Neutrophil (primary cell): ENCODE results near the gene TXNDC8.

Experiments used
- H3K27ac ChIP-seq: fragments of 200-600 bp; sonication (generic); 2 replicates; pipeline ENCODE4 v1.5.1; 2016; ENCODE audit warnings: mild to moderate bottlenecking, moderate library complexity
- H3K27me3 ChIP-seq: fragments of 200-600 bp; sonication (generic); 2 replicates; pipeline ENCODE4 v1.6.0; 2016; ENCODE audit warnings: mild to moderate bottlenecking
- H3K36me3 ChIP-seq: fragments of 200-600 bp; sonication (generic); 2 replicates; pipeline ENCODE4 v1.5.1; 2017
- H3K4me1 ChIP-seq, 2 experiments: fragments of 200-600 bp in 1 of 2; sonication (generic) in 1 of 2; 1 replicate in 1 of 2; 2 replicates in 1 of 2; pipeline versions ENCODE4 v1.5.1 to v1.6.1; 2013 to 2016; ENCODE audit warnings: low read depth in 1 of 2, low read length in 1 of 2, mild to moderate bottlenecking in 1 of 2, moderate library complexity in 1 of 2; ENCODE audit not compliant: control insufficient read depth in 1 of 2, insufficient read depth in 1 of 2
- H3K4me3 ChIP-seq, 2 experiments: fragments of 200-600 bp in 1 of 2; sonication (generic) in 1 of 2; 1 replicate in 1 of 2; 2 replicates in 1 of 2; pipeline ENCODE4 v1.5.1; 2013 to 2016; ENCODE audit warnings: low read depth in 1 of 2, low read length in 1 of 2, mild to moderate bottlenecking in 1 of 2, moderate library complexity in 1 of 2
- H3K9me3 ChIP-seq: fragments of 200-600 bp; sonication (generic); 2 replicates; pipeline ENCODE4 v1.5.1; 2016
- TF ChIP-seq, protein P1 (sequence below): fragments of 200-600 bp; sonication (generic); IDR thresholded peaks from 2 replicates; pipeline ENCODE4 v1.5.1; 2016; ENCODE audit warnings: antibody characterized with exemption

Gene TXNDC8

DNA sequence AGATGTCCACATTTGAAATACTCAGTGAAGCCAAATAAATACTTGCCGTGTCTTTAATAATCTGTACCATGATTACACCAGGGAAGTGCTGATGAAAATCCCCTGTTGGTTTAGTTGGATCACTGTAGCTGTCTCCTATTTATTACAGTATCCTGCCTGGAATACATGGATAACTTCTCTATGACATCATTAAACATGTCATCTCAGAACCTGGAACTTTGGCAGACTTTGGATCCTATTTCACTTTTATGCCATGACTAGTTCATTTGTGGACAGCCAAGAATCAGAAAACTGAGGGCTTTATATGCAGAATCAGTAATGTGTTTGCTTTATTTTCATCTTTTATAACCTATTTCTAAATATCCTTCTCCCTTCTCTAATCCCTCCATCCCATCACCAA lies at the start of gene TXNDC8:
Gene TXNDC8 (minus strand): TSS at position 137 of the 400 bp plus-strand sequence.
- H3K4me3 ChIP-seq, result no peak within 1 kb of the TSS
- no peaks in the 10 kb centered on the region for H3K4me1 ChIP-seq
- TF ChIP-seq, protein P1, sequence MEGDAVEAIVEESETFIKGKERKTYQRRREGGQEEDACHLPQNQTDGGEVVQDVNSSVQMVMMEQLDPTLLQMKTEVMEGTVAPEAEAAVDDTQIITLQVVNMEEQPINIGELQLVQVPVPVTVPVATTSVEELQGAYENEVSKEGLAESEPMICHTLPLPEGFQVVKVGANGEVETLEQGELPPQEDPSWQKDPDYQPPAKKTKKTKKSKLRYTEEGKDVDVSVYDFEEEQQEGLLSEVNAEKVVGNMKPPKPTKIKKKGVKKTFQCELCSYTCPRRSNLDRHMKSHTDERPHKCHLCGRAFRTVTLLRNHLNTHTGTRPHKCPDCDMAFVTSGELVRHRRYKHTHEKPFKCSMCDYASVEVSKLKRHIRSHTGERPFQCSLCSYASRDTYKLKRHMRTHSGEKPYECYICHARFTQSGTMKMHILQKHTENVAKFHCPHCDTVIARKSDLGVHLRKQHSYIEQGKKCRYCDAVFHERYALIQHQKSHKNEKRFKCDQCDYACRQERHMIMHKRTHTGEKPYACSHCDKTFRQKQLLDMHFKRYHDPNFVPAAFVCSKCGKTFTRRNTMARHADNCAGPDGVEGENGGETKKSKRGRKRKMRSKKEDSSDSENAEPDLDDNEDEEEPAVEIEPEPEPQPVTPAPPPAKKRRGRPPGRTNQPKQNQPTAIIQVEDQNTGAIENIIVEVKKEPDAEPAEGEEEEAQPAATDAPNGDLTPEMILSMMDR, result no peak
- H3K27ac ChIP-seq, result no peak within 1 kb of the TSS
- H3K9me3 ChIP-seq, result no peaks in the 10 kb centered on the region
- H3K27me3 ChIP-seq, result no peaks in the 10 kb centered on the region
- H3K36me3 ChIP-seq, result no peaks in the 10 kb centered on the region

DNA sequence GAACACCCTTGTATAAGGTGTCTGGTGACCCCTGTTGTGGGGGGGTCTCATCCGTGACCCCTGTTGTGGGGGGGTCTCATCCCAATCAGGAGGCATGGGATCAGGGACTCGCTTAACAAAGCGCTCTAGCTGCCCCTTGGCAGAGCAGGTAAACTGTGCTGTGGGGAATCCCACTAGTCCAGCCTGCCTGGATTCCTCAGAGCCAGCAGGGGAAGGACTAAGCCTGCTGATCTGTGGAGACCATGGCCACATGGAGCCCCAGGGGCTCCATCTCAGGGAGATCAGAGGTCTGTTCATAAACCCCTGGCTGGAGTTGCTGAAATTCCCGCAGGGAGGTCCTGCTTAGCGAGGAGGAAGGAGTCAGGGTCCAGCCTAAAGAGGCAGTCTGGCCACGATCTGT lies 45.8 kb upstream of the TXNDC8 start:
- TF ChIP-seq, protein P1, result no peak
- Histone ChIP-seq H3K36me3 (no peaks in the 10 kb centered on the region), H3K9me3 (no peaks in the 10 kb centered on the region)

DNA sequence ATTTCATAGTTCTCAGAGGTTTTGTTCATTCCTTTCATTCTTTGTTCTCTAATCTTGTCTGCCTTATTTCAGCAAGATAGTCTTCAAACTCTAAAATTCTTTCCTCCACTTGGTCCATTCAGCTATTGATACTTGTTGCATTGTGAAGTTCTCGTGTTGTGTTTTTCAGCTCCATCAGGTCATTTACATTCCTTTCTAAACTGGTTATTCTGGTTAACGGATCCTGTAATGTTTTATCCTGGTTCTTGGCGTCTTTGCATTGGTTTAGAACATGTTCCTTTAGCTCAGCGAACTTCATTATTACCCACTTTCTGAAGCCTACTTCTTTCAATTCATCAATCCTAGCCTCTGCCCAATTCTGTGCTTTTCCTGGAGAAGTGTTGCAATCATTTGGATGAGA lies 45.1 kb upstream of the TXNDC8 start:
- Histone ChIP-seq H3K36me3 (no peaks in the 10 kb centered on the region), H3K9me3 (no peaks in the 10 kb centered on the region), H3K27ac (no peak overlapping the region), H3K4me1 (no peaks in the 10 kb centered on the region), H3K27me3 (peaks cover 34% of the 10 kb centered on the region), H3K4me3 (no peak overlapping the region)
- TF ChIP-seq, protein P1, result no peak

More for the DNA sequence above, 45.8 kb upstream of the TXNDC8 start:
- H3K4me3 ChIP-seq, result no peak overlapping the region
- peaks cover 32% of the 10 kb centered on the region for H3K27me3 ChIP-seq
- H3K27ac ChIP-seq, result no peak overlapping the region
- no peaks in the 10 kb centered on the region for H3K4me1 ChIP-seq

DNA sequence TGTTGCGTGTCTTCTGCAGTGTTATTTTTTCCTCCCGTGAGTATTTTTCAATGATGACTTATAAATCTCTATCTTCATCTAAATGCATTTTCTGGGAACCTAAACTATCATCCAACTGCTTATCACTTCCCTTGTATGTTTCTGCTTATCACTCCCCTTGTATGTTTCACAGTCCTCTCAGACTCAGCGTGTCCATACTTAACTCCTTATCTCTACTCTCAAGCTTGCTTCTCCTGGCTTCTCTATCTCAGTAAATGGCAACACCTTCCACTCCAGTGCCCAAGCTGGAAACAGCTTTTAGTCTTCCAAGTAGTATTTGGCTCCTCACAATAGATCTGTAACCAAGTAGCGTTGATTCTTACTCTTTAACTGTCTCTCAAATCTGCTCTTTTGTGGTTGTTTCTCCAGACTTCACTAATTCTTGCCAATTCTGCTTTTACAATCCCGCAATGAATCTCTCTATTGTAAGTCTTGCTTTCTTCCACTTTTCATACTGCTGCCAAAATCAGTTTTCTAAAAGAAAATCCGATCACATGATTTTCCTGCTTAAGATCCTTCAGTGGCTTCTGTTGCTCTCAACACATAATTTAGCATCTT lies 33.8 kb upstream of the TXNDC8 start:
- peaks cover 15% of the 10 kb centered on the region for H3K27me3 ChIP-seq
- H3K4me3 ChIP-seq, result no peak overlapping the region
- H3K36me3 ChIP-seq, result no peaks in the 10 kb centered on the region
- H3K9me3 ChIP-seq, result no peaks in the 10 kb centered on the region
- H3K4me1 ChIP-seq, result no peaks in the 10 kb centered on the region
- no peak overlapping the region for H3K27ac ChIP-seq
- TF ChIP-seq, protein P1, result no peak

DNA sequence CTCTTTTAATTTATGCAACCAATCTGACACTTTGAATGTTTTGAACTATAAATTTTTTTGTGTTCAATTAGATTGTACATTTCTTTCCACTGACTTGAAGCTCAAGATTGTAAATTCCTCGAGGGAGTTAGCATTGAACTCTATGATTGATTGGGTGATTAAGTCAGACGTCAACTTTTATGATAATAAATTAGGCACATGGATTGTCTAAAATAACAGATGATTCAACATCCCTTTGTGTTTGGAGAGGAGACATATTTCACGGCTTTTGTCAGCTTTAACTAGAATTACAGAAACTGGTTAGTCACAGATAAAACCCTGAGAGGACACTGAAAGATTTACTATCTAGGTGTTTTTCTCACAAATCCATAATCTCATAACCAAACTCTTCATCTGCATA lies 32.7 kb upstream of the TXNDC8 start:
- H3K4me3 ChIP-seq, result no peak overlapping the region
- TF ChIP-seq, protein P1, result no peak
- H3K27me3 ChIP-seq, result peaks cover 15% of the 10 kb centered on the region
- H3K36me3 ChIP-seq, result no peaks in the 10 kb centered on the region
- no peaks in the 10 kb centered on the region for H3K9me3 ChIP-seq
- no peaks in the 10 kb centered on the region for H3K4me1 ChIP-seq
- no peak overlapping the region for H3K27ac ChIP-seq
